ENCODE measurements around the gene B3GNT4.
"Not testable (repeated sequence)": the region's sequence is repeated elsewhere in the genome, so short reads cannot be mapped to it uniquely, and the experiment has no call there.

Gene B3GNT4

GRCh38 chr12:122203301-122204166 is at the start of gene B3GNT4:
B3GNT4 (plus strand) TSS chr12:122203709; CDS start chr12:122204619, 910 bp downstream.
- DNase-seq: peak; percentile 67

GRCh38 chr12:122155705-122156104 is 47.8 kb upstream of the B3GNT4 start:
- DNase-seq: no peak

GRCh38 chr12:122158700-122159285 is 44.7 kb upstream of the B3GNT4 start:
- no peak for DNase-seq

- no peak for DNase-seq
Observed at GRCh38 chr12:122159882-122160281, 43.6 kb upstream of the B3GNT4 start.

GRCh38 chr12:122160761-122161160 is 42.7 kb upstream of the B3GNT4 start:
- no peak for DNase-seq

- no peak for DNase-seq
Observed at GRCh38 chr12:122161682-122162081, 41.8 kb upstream of the B3GNT4 start.

GRCh38 chr12:122162976-122163375 is 40.5 kb upstream of the B3GNT4 start:
- DNase-seq: no peak

- no peak for DNase-seq
Observed at GRCh38 chr12:122166422-122167349, 36.8 kb upstream of the B3GNT4 start.

GRCh38 chr12:122167356-122167925 is 36.1 kb upstream of the B3GNT4 start:
- no peak for DNase-seq

- no peak for DNase-seq
Observed at GRCh38 chr12:122168492-122168891, 35.0 kb upstream of the B3GNT4 start.

GRCh38 chr12:122171399-122171798 is 32.1 kb upstream of the B3GNT4 start:
- DNase-seq: no peak

- DNase-seq: no peak
Observed at GRCh38 chr12:122172262-122172939, 31.1 kb upstream of the B3GNT4 start.

- no peak for DNase-seq
Observed at GRCh38 chr12:122174155-122174845, 29.2 kb upstream of the B3GNT4 start, which contains the start of gene IL31. IL31 (minus strand) TSS chr12:122174221; CDS start chr12:122174172, 49 bp downstream.

GRCh38 chr12:122176473-122176872 is 27.0 kb upstream of the B3GNT4 start:
- not testable (repeated sequence) for DNase-seq

GRCh38 chr12:122182887-122183587 is 20.5 kb upstream of the B3GNT4 start, which contains the start of gene LRRC43:
LRRC43 (plus strand) TSS chr12:122183123; CDS start chr12:122183145, 22 bp downstream.
- no peak for DNase-seq

- no peak for DNase-seq
Observed at GRCh38 chr12:122183588-122183940, 19.9 kb upstream of the B3GNT4 start.

- no peak for DNase-seq
Observed at GRCh38 chr12:122184517-122184916, 19.0 kb upstream of the B3GNT4 start.

GRCh38 chr12:122185079-122185478 is 18.4 kb upstream of the B3GNT4 start:
- DNase-seq: no peak

GRCh38 chr12:122185494-122186082 is 17.9 kb upstream of the B3GNT4 start:
- DNase-seq: no peak

- no peak for DNase-seq
Observed at GRCh38 chr12:122187466-122187865, 16.0 kb upstream of the B3GNT4 start.

Measured in stimulated activated CD4-positive, alpha-beta T cell treated with anti-CD3 and anti-CD28 coated beads, Interleukin-12 subunit alpha, Interleukin-12 subunit beta, amount 100 ng/mL, for 4 hours (primary cell).